Cardiac fibroblast (primary cell): ENCODE data around the gene NRXN3.

Experiments used
- DNase-seq, 2 donors: peaks; one replicate each; pipeline versions ENCODE4 v3.0.0 to v3.0.0-alpha.2; 2010; ENCODE audit warnings: low read depth in 2 of 2
- H3K4me3 ChIP-seq, 2 donors: replicated peaks in 1 of 2; 1 replicate in 1 of 2; 2 replicates in 1 of 2; pipeline ENCODE4 v1.5.1; 2011; ENCODE audit warnings: low read depth in 2 of 2, low read length in 2 of 2, mild to moderate bottlenecking in 2 of 2, moderate library complexity in 1 of 2
- CTCF ChIP-seq: IDR thresholded peaks from one replicate; pipeline ENCODE4 v1.5.1; 2011; ENCODE audit warnings: low read depth, mild to moderate bottlenecking, low read length, inconsistent platforms

Gene NRXN3

DNA sequence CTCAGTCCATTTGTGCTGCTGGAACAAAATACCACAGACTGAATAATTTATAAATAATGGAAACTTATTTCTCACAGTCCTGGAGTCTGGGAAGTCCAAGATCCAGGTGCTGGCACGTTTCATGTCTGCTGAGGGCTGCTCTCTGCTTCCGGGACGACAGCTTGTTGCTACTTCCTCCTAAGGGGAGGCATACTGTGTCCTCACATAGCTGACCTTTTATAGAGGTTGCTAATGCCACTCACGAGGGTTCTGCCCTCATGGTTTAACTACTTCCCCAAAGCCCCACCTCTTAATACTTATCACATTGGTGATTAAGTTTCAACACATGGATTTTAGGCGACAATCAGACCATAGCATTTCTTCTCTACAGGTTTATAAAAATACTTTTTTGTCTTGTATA lies 411.1 kb downstream of the NRXN3 start:
- no peak for TF ChIP-seq CTCF
- DNase-seq, result no peak

DNA sequence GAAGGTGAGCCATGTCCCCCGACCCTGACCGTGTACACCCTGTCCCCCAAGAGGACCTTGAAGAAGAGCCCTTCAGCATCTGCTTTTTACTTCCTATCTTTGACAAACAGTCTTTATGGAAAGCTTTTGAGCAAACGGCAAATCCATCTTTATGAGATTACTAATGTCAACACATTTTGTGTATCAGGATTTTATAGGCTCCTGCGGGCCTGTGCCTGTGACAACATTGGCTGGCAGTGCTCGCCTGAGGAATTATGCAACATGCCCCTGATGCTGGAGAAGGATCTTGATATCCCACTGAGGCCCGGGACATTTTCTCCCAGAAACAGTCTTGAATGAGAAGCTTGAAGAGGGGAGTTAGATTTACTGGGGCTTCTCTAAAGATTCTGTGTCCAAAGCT lies 416.5 kb downstream of the NRXN3 start:
- no peak for TF ChIP-seq CTCF
- no peak for DNase-seq
- no peak overlapping the region for H3K4me3 ChIP-seq

More for the DNA sequence above, 411.1 kb downstream of the NRXN3 start:
- H3K4me3 ChIP-seq, result no peak overlapping the region

DNA sequence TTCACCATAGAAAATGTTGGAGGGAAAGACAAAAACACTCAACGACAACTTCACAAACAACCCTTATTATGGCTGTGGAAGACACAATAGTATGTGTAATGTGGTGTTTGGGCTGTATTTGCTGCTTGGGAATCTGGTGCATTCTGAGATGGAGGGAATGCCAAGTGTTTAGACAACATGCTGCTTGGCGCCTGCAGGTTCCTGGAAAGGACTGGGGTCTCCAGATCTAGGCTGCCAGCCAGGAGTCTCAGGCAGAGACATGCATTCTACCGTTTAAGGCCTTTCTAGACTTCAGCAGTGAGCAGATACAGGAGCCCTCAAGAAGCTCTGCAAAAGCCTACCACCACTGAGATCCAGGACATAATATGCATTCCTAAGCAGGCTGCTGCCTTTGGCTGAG lies 418.7 kb downstream of the NRXN3 start:
- no peak overlapping the region for H3K4me3 ChIP-seq
- no peak for TF ChIP-seq CTCF

GRCh38 chr14:78592616-78593219 lies 422.5 kb downstream of the NRXN3 start:
- DNase-seq, result no peak
- TF ChIP-seq CTCF, result no peak
- H3K4me3 ChIP-seq, result no peak overlapping the region

More for the DNA sequence above, 418.7 kb downstream of the NRXN3 start:
- no peak for DNase-seq

DNA sequence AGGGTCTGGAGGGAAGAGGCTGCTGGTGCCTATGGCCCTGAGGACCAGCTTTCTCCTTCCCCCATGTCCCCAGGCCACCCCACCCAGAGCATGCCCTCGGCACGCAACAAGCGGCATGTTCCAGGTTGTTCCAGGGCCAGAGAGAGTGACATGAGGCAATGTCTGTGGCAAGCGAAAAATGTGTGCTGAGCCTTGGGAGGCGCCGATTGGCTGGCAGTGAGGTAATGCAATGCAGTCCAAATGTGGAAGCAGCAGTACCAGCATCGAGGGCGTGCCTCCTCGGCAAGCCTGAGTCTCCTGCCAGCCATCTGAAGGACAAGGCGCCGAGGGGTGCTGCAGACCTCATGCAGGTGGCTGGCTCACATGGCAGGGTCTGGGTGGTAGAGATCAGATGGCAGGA lies 423.8 kb downstream of the NRXN3 start:
- TF ChIP-seq CTCF, result no peak

DNA sequence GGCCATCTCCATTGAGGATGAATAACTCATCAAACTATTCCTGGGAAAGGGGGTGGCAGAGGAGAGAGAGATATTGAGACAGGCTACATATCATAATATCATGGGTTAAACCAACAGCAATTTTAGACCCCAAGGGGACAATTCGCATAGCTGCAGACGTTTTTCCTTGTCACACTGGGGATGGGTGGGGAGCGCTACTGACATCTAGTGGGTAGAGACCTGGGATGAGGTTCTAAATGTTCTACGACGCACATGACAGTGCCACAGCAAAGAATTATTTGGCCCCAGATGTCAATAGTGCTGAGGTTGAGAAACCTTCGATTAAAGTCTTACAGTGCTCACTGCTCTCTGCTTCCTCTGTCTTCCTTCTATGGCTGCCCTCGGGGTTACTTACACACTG lies 425.6 kb downstream of the NRXN3 start:
- no peak overlapping the region for H3K4me3 ChIP-seq
- no peak for DNase-seq
- TF ChIP-seq CTCF, result peak; percentile 26

More for the DNA sequence above, 423.8 kb downstream of the NRXN3 start:
- H3K4me3 ChIP-seq, result no peak overlapping the region
- DNase-seq, result no peak
